GM12878 (cell line): ENCODE measurements around the gene CUL4A. TPM values are rescaled to one million over a fixed set of nuclear protein-coding genes. Genes with fewer than 3 reads are reported as not detected.

Experiments used
- microRNA-seq: library from miRNA; unstranded; fragments of <30 nt; microRNA quantifications from one replicate; pipeline ENCODE4, GENCODE V29; 2018
- polyA plus RNA-seq, 11 experiments: library from polyadenylated mRNA; depleted of rRNA in 4 of 11; unstranded in 6 of 11; stranded (reverse) in 5 of 11; fragments of >200 nt; fragmentation: Nextera tagmentation in 4 of 11; fragmentation: Illumina TruSeq in 1 of 11; extraction: Ambion mirVana in 4 of 11; extraction: Trizol in 1 of 11; gene quantifications; 1 replicate in 1 of 11; 2 replicates in 10 of 11; pipeline versions ENCODE4 v1.2.1 to v1.2.3, GENCODE V29; 2011 to 2016; ENCODE audit warnings: inconsistent platforms in 2 of 11, missing spikeins in 2 of 11, low read depth in 1 of 11
- small RNA-seq: library from RNA; depleted of rRNA; stranded (forward); fragments of <200 nt; gene quantifications from one replicate; pipeline ENCODE3, GENCODE V24; 2014
- total RNA-seq, 4 experiments: library from RNA; depleted of rRNA in 3 of 4; stranded (reverse); fragments of >200 nt in 3 of 4; fragmentation: Illumina TruSeq in 1 of 4; extraction: Trizol in 1 of 4; gene quantifications; 2 replicates each; pipeline versions ENCODE4 v1.2.1 to v1.2.3, GENCODE V29; 2013 to 2021

The CUL4A gene
- total and polyA plus RNA-seq, 10 of the 15 experiments (the other 5 are each of a cell fraction or from before 2014, with no cell fraction given) = 19.7 to 74.3 (median 55.6) TPM

Small RNA genes lying within 50 kb of the gene (microRNA-seq; reads per million reads assigned to microRNA genes)
- gene MIR8075 = not detected

Small RNA genes lying within 50 kb of the gene (small RNA-seq; reads per million reads assigned to genes)
- gene AL137002.1 (not detected), gene MIR8075 (not detected)

Other genes with a start within 250 kb of the CUL4A start
Only the 7 nearest of the 8 such genes appear.
- 0.06 and 0.16 TPM in 2 replicates for gene MCF2L, start 240.4 kb upstream of the CUL4A start, total RNA-seq (2014; rRNA removed)
- gene MCF2L, start 240.4 kb upstream of the CUL4A start, total RNA-seq (2014; rRNA removed; fragmentation: Illumina TruSeq; extraction: Trizol) = 0.05 and 0.22 TPM in 2 replicates
- gene MCF2L, start 240.4 kb upstream of the CUL4A start, total RNA-seq (2021) = 0.96 and 1.1 TPM in 2 replicates
- gene MCF2L, start 240.4 kb upstream of the CUL4A start, polyA plus RNA-seq (2011; rRNA removed) = 0.20 and 0.48 TPM in 2 replicates
- 0.06 and 0.11 TPM in 2 replicates for gene MCF2L, start 240.4 kb upstream of the CUL4A start, polyA plus RNA-seq (2014; fragmentation: Illumina TruSeq; extraction: Trizol)
- not detected for gene MCF2L, start 240.4 kb upstream of the CUL4A start, polyA plus RNA-seq (2014; fragmentation: Nextera tagmentation; extraction: Ambion mirVana)
- 0.06 and 0.37 TPM in 2 replicates for gene MCF2L, start 240.4 kb upstream of the CUL4A start, polyA plus RNA-seq (2014; rRNA removed)
- gene MCF2L, start 240.4 kb upstream of the CUL4A start, polyA plus RNA-seq (2016; fragmentation: Nextera tagmentation; extraction: Ambion mirVana) = under 1 TPM; 0.10 to 0.19 TPM
- not detected in 2 replicates for gene F7, start 103.8 kb upstream of the CUL4A start, total RNA-seq (2014; rRNA removed)
- gene F7, start 103.8 kb upstream of the CUL4A start, total RNA-seq (2014; rRNA removed; fragmentation: Illumina TruSeq; extraction: Trizol) = not detected in 2 replicates
- gene F7, start 103.8 kb upstream of the CUL4A start, total RNA-seq (2021) = not detected in 2 replicates
- not detected in 2 replicates for gene F7, start 103.8 kb upstream of the CUL4A start, polyA plus RNA-seq (2011; rRNA removed)
- not detected in 2 replicates for gene F7, start 103.8 kb upstream of the CUL4A start, polyA plus RNA-seq (2014; fragmentation: Illumina TruSeq; extraction: Trizol)
- not detected for gene F7, start 103.8 kb upstream of the CUL4A start, polyA plus RNA-seq (2014; fragmentation: Nextera tagmentation; extraction: Ambion mirVana)
- not detected in 2 replicates for gene F7, start 103.8 kb upstream of the CUL4A start, polyA plus RNA-seq (2014; rRNA removed)
- not detected for gene F7, start 103.8 kb upstream of the CUL4A start, polyA plus RNA-seq (2016; fragmentation: Nextera tagmentation; extraction: Ambion mirVana)
- not detected in 2 replicates for gene F10, start 86.8 kb upstream of the CUL4A start, total RNA-seq (2014; rRNA removed)
- gene F10, start 86.8 kb upstream of the CUL4A start, total RNA-seq (2014; rRNA removed; fragmentation: Illumina TruSeq; extraction: Trizol) = not detected in 2 replicates
- gene F10, start 86.8 kb upstream of the CUL4A start, total RNA-seq (2021) = not detected in 2 replicates
- gene F10, start 86.8 kb upstream of the CUL4A start, polyA plus RNA-seq (2011; rRNA removed) = not detected in 2 replicates
- not detected in 2 replicates for gene F10, start 86.8 kb upstream of the CUL4A start, polyA plus RNA-seq (2014; fragmentation: Illumina TruSeq; extraction: Trizol)
- not detected for gene F10, start 86.8 kb upstream of the CUL4A start, polyA plus RNA-seq (2014; fragmentation: Nextera tagmentation; extraction: Ambion mirVana)
- gene F10, start 86.8 kb upstream of the CUL4A start, polyA plus RNA-seq (2014; rRNA removed) = not detected in 2 replicates
- not detected for gene F10, start 86.8 kb upstream of the CUL4A start, polyA plus RNA-seq (2016; fragmentation: Nextera tagmentation; extraction: Ambion mirVana)
- not detected in 2 replicates for gene PROZ, start 51.0 kb upstream of the CUL4A start, total RNA-seq (2014; rRNA removed)
- not detected in 2 replicates for gene PROZ, start 51.0 kb upstream of the CUL4A start, total RNA-seq (2014; rRNA removed; fragmentation: Illumina TruSeq; extraction: Trizol)
- gene PROZ, start 51.0 kb upstream of the CUL4A start, total RNA-seq (2021) = not detected in 2 replicates
- not detected in 2 replicates for gene PROZ, start 51.0 kb upstream of the CUL4A start, polyA plus RNA-seq (2011; rRNA removed)
- 0.07 TPM in 1 of 2 replicates, not detected in the other for gene PROZ, start 51.0 kb upstream of the CUL4A start, polyA plus RNA-seq (2014; fragmentation: Illumina TruSeq; extraction: Trizol)
- not detected for gene PROZ, start 51.0 kb upstream of the CUL4A start, polyA plus RNA-seq (2014; fragmentation: Nextera tagmentation; extraction: Ambion mirVana)
- gene PROZ, start 51.0 kb upstream of the CUL4A start, polyA plus RNA-seq (2014; rRNA removed) = not detected in 2 replicates
- under 1 TPM; 0.21 to 0.24 TPM for gene PROZ, start 51.0 kb upstream of the CUL4A start, polyA plus RNA-seq (2016; fragmentation: Nextera tagmentation; extraction: Ambion mirVana)
- gene PCID2, start 944 bp upstream of the CUL4A start, total RNA-seq (2014; rRNA removed) = 53.5 and 61.0 TPM in 2 replicates
- 44.6 and 46.1 TPM in 2 replicates for gene PCID2, start 944 bp upstream of the CUL4A start, total RNA-seq (2014; rRNA removed; fragmentation: Illumina TruSeq; extraction: Trizol)
- gene PCID2, start 944 bp upstream of the CUL4A start, total RNA-seq (2021) = 37.0 and 37.6 TPM in 2 replicates
- 98.1 and 107 TPM in 2 replicates for gene PCID2, start 944 bp upstream of the CUL4A start, polyA plus RNA-seq (2011; rRNA removed)
- 47.2 and 57.0 TPM in 2 replicates for gene PCID2, start 944 bp upstream of the CUL4A start, polyA plus RNA-seq (2014; fragmentation: Illumina TruSeq; extraction: Trizol)
- gene PCID2, start 944 bp upstream of the CUL4A start, polyA plus RNA-seq (2014; fragmentation: Nextera tagmentation; extraction: Ambion mirVana) = 10 to 100 TPM; 65.4 to 71.8 TPM
- 48.3 and 54.4 TPM in 2 replicates for gene PCID2, start 944 bp upstream of the CUL4A start, polyA plus RNA-seq (2014; rRNA removed)
- 10 to 100 TPM; 62.1 to 70.0 TPM for gene PCID2, start 944 bp upstream of the CUL4A start, polyA plus RNA-seq (2016; fragmentation: Nextera tagmentation; extraction: Ambion mirVana)
- gene LAMP1, start 87.6 kb downstream of the CUL4A start, total RNA-seq (2014; rRNA removed) = 44.8 and 54.2 TPM in 2 replicates
- 25.4 and 29.6 TPM in 2 replicates for gene LAMP1, start 87.6 kb downstream of the CUL4A start, total RNA-seq (2014; rRNA removed; fragmentation: Illumina TruSeq; extraction: Trizol)
- 83.0 and 83.2 TPM in 2 replicates for gene LAMP1, start 87.6 kb downstream of the CUL4A start, total RNA-seq (2021)
- 25.2 and 50.2 TPM in 2 replicates for gene LAMP1, start 87.6 kb downstream of the CUL4A start, polyA plus RNA-seq (2011; rRNA removed)
- gene LAMP1, start 87.6 kb downstream of the CUL4A start, polyA plus RNA-seq (2014; fragmentation: Illumina TruSeq; extraction: Trizol) = 20.1 and 35.9 TPM in 2 replicates
- 1 to 10 TPM; 2.5 to 8.4 TPM for gene LAMP1, start 87.6 kb downstream of the CUL4A start, polyA plus RNA-seq (2014; fragmentation: Nextera tagmentation; extraction: Ambion mirVana)
- 44.4 and 52.8 TPM in 2 replicates for gene LAMP1, start 87.6 kb downstream of the CUL4A start, polyA plus RNA-seq (2014; rRNA removed)
- gene LAMP1, start 87.6 kb downstream of the CUL4A start, polyA plus RNA-seq (2016; fragmentation: Nextera tagmentation; extraction: Ambion mirVana) = 10 to 100 TPM in 1 of 2 experiments, 1 to 10 TPM in 1; 2.7 to 26.5 TPM
- gene GRTP1, start 154.5 kb downstream of the CUL4A start, total RNA-seq (2014; rRNA removed) = not detected in 2 replicates
- gene GRTP1, start 154.5 kb downstream of the CUL4A start, total RNA-seq (2014; rRNA removed; fragmentation: Illumina TruSeq; extraction: Trizol) = not detected in 2 replicates
- gene GRTP1, start 154.5 kb downstream of the CUL4A start, total RNA-seq (2021) = 0.18 TPM in 1 of 2 replicates, not detected in the other
- not detected in 2 replicates for gene GRTP1, start 154.5 kb downstream of the CUL4A start, polyA plus RNA-seq (2011; rRNA removed)
- gene GRTP1, start 154.5 kb downstream of the CUL4A start, polyA plus RNA-seq (2014; fragmentation: Illumina TruSeq; extraction: Trizol) = not detected in 2 replicates
- not detected for gene GRTP1, start 154.5 kb downstream of the CUL4A start, polyA plus RNA-seq (2014; fragmentation: Nextera tagmentation; extraction: Ambion mirVana)
- not detected in 2 replicates for gene GRTP1, start 154.5 kb downstream of the CUL4A start, polyA plus RNA-seq (2014; rRNA removed)
- under 1 TPM; 0.12 to 0.16 TPM for gene GRTP1, start 154.5 kb downstream of the CUL4A start, polyA plus RNA-seq (2016; fragmentation: Nextera tagmentation; extraction: Ambion mirVana)